NCI-H460 (cell line): Measurements from ENCODE around the gene BMP10. TPM values are rescaled to one million over a fixed set of nuclear protein-coding genes. Genes with fewer than 3 reads are reported as not detected.

Source experiments
- DNase-seq: peaks from one replicate; pipeline ENCODE4 v3.0.0-alpha.2; 2016; ENCODE audit warnings: low read depth; ENCODE audit errors: extremely low read depth
- total RNA-seq: library from RNA; depleted of rRNA; stranded (reverse); fragments of >200 nt; shearing (Covaris generic); gene quantifications from 2 replicates; pipeline ENCODE4 v1.2.3, GENCODE V29; 2014; rRNA removed

The BMP10 gene
- total RNA-seq, 1 experiment from 2014 or later, result not detected

DNA sequence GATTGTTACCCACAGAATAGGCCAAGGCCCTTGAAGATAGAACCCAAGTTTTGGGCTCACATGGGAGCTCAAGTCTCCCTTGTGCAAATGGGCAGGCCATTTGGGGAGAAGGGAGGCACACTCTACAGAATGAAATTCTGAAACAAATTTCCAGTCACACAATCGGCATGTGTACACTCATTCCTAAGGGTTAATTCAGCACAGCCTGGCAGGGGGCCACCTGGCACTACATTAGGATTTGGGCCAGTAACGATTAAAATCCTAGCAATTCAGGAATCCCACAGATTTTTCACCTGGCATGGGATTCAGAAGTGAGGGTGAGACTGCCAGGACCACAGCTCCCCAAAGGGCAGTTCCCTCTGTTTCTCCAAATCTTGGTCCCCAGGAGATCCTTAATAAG is 46.4 kb downstream of the BMP10 start:
- no peak for DNase-seq

DNA sequence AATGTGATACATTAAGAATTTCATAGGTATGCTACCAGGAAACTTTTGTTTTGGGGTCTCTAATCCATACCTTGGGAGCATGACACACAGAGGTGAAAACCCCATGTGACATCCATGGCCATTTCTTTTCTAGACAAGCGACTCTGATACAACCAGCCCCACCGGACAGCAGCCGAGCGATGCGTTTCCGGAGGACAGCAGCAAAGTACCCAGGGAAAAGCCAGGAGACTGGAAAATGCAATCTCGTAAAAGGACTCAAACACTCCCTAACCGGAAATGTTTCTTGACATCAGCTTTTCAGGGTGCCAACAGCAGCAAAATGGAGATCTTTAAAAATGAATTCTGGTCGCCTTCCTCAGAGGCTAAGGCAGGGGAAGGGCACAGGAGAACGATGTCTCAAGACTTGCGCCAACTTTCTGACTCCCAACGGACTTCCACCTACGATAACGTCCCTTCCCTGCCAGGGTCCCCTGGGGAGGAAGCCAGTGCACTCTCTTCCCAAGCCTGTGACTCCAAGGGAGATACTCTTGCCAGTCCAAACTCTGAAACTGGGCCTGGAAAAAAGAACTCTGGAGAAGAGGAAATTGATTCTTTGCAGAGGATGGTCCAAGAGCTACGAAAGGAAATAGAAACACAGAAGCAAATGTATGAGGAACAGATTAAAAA is 48.9 kb downstream of the BMP10 start:
- DNase-seq, result no peak

- DNase-seq, result no peak
Observed at GRCh38 chr2:68819556-68819955, 51.6 kb downstream of the BMP10 start.

- no peak for DNase-seq
Observed at GRCh38 chr2:68817306-68817705, 53.9 kb downstream of the BMP10 start.

Other genes starting within 250 kb of the BMP10 start
- not detected in 2 replicates for gene PROKR1, start 227.8 kb downstream of the BMP10 start, total RNA-seq
- gene ARHGAP25, start 136.6 kb downstream of the BMP10 start, total RNA-seq, result 2.1 and 3.1 TPM in 2 replicates
- gene GKN2, start 81.5 kb upstream of the BMP10 start, total RNA-seq, result 1.6 TPM in 2 replicates
- gene GKN1, start 103.2 kb upstream of the BMP10 start, total RNA-seq, result 1.6 and 2.1 TPM in 2 replicates
- 265 and 310 TPM in 2 replicates for gene ANTXR1, start 141.8 kb upstream of the BMP10 start, total RNA-seq